ENCODE results near the gene ITGB1BP1. TPM values are rescaled to one million over a fixed set of nuclear protein-coding genes. Genes with fewer than 3 reads are reported as not detected.
A peak's percentile ranks its signal among the peaks of the same experiment; 100 is the strongest.

ITGB1BP1 gene
- total RNA-seq, 1 donor from 2014 or later, result 98.0 TPM

GRCh38 chr2:9460441-9461017, 37.2 kb upstream of the ITGB1BP1 start:
- Mint-ChIP-seq H3K27me3 (ENCODE audit: unreplicated experiment) (no peaks in the 10 kb centered on the region), H3K9me3 (ENCODE audit: unreplicated experiment) (no peaks in the 10 kb centered on the region), H3K4me1 (ENCODE audit: unreplicated experiment) (no peaks in the 10 kb centered on the region), H3K36me3 (ENCODE audit: unreplicated experiment) (peaks cover 29% of the 10 kb centered on the region), H3K4me3 (ENCODE audit: unreplicated experiment) (no peak overlapping the region), H3K27ac (ENCODE audit: unreplicated experiment) (no peak overlapping the region)
- no peak for TF ChIP-seq CTCF (IDR thresholded peaks at IDR 0.05)
- DNase-seq (ENCODE audit: extremely low spot score, unreplicated experiment), result peak; percentile 19

GRCh38 chr2:9451231-9451630, 27.9 kb upstream of the ITGB1BP1 start:
- Mint-ChIP-seq H3K9me3 (ENCODE audit: unreplicated experiment) (no peaks in the 10 kb centered on the region), H3K27ac (ENCODE audit: unreplicated experiment) (no peak overlapping the region), H3K4me3 (ENCODE audit: unreplicated experiment) (no peak overlapping the region), H3K4me1 (ENCODE audit: unreplicated experiment) (no peaks in the 10 kb centered on the region), H3K36me3 (ENCODE audit: unreplicated experiment) (peaks cover 24% of the 10 kb centered on the region), H3K27me3 (ENCODE audit: unreplicated experiment) (no peaks in the 10 kb centered on the region)
- TF ChIP-seq CTCF (IDR thresholded peaks at IDR 0.05), result no peak
- DNase-seq (ENCODE audit: extremely low spot score, unreplicated experiment), result no peak

- TF ChIP-seq CTCF (IDR thresholded peaks at IDR 0.05), result no peak
- H3K4me3 Mint-ChIP-seq (ENCODE audit: unreplicated experiment), result no peak overlapping the region
- no peaks in the 10 kb centered on the region for H3K27me3 Mint-ChIP-seq (ENCODE audit: unreplicated experiment)
- no peaks in the 10 kb centered on the region for H3K9me3 Mint-ChIP-seq (ENCODE audit: unreplicated experiment)
- H3K27ac Mint-ChIP-seq (ENCODE audit: unreplicated experiment), result no peak overlapping the region
- no peak for DNase-seq (ENCODE audit: extremely low spot score, unreplicated experiment)
- no peaks in the 10 kb centered on the region for H3K4me1 Mint-ChIP-seq (ENCODE audit: unreplicated experiment)
- peaks cover 46% of the 10 kb centered on the region for H3K36me3 Mint-ChIP-seq (ENCODE audit: unreplicated experiment)
These were observed 21.8 kb upstream of the ITGB1BP1 start for GRCh38 chr2:9445089-9445488.

GRCh38 chr2:9443526-9443925, 20.2 kb upstream of the ITGB1BP1 start:
- Mint-ChIP-seq H3K4me3 (ENCODE audit: unreplicated experiment) (no peak overlapping the region), H3K27ac (ENCODE audit: unreplicated experiment) (no peak overlapping the region), H3K36me3 (ENCODE audit: unreplicated experiment) (peaks cover 44% of the 10 kb centered on the region), H3K27me3 (ENCODE audit: unreplicated experiment) (no peaks in the 10 kb centered on the region), H3K9me3 (ENCODE audit: unreplicated experiment) (no peaks in the 10 kb centered on the region), H3K4me1 (ENCODE audit: unreplicated experiment) (no peaks in the 10 kb centered on the region)
- no peak for TF ChIP-seq CTCF (IDR thresholded peaks at IDR 0.05)
- DNase-seq (ENCODE audit: extremely low spot score, unreplicated experiment), result no peak

GRCh38 chr2:9441556-9441955, 18.2 kb upstream of the ITGB1BP1 start:
- peaks cover 53% of the 10 kb centered on the region for H3K36me3 Mint-ChIP-seq (ENCODE audit: unreplicated experiment)
- no peaks in the 10 kb centered on the region for H3K27me3 Mint-ChIP-seq (ENCODE audit: unreplicated experiment)
- no peak overlapping the region for H3K27ac Mint-ChIP-seq (ENCODE audit: unreplicated experiment)
- no peaks in the 10 kb centered on the region for H3K4me1 Mint-ChIP-seq (ENCODE audit: unreplicated experiment)
- no peaks in the 10 kb centered on the region for H3K9me3 Mint-ChIP-seq (ENCODE audit: unreplicated experiment)
- no peak overlapping the region for H3K4me3 Mint-ChIP-seq (ENCODE audit: unreplicated experiment)
- no peak for TF ChIP-seq CTCF (IDR thresholded peaks at IDR 0.05)
- DNase-seq (ENCODE audit: extremely low spot score, unreplicated experiment), result no peak

Data from osteocyte (in vitro differentiated cells).